8988T (cell line): ENCODE data around the gene TMEM135.
"Not testable (repeated sequence)": the region's sequence is repeated elsewhere in the genome, so short reads cannot be mapped to it uniquely, and the experiment has no call there.

Source experiments
- DNase-seq: peaks from one replicate; pipeline ENCODE4 v3.0.0; 2011

TMEM135 gene

GRCh38 chr11:87143641-87144040 is 105.9 kb downstream of the TMEM135 start:
- no peak for DNase-seq

DNA sequence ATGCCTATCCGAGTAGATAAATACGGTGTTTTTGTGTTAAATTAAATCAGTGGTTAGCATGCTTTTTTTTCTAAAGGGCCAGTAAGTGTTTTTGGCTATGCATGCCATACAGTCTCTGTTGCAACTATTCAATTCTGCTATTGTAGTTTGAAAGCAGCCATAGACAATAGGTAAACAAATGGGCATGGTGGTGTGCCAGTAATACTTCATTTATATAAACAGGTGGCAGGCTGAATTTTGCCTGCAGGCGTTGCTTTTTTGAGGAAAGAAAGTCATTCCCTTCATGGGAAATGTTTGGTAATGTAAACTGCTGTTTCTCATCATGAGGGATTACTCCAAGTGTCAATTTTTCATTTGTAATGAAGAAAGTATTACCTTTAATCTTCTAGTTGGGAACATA is 106.5 kb downstream of the TMEM135 start:
- no peak for DNase-seq

DNA sequence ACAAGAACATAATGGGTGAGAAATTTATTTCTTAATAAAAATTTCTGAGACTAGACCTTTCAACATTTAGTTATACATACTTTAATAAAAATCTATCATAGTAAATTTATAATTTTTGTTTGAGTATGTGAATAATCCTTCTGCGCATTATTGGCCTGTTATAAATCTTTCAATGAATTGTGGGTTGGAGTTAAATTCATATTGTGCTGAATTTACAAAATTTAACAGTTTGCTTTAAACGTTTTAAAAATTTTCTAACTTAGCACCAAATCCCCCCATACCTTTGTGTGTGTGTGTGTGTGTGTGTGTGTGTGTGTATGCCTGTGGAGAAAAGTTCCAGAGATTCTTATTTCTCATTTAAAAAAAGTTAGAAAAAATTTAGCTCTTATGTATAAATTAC is 111.0 kb downstream of the TMEM135 start:
- no peak for DNase-seq

GRCh38 chr11:87149782-87150181 is 112.0 kb downstream of the TMEM135 start:
- not testable (repeated sequence) for DNase-seq

GRCh38 chr11:87150936-87151335 is 113.2 kb downstream of the TMEM135 start:
- no peak for DNase-seq

GRCh38 chr11:87154246-87154645 is 116.5 kb downstream of the TMEM135 start:
- no peak for DNase-seq

GRCh38 chr11:87156970-87157369 is 119.2 kb downstream of the TMEM135 start:
- DNase-seq: no peak

GRCh38 chr11:87169076-87169475 is 131.3 kb downstream of the TMEM135 start:
- DNase-seq: not testable (repeated sequence)

DNA sequence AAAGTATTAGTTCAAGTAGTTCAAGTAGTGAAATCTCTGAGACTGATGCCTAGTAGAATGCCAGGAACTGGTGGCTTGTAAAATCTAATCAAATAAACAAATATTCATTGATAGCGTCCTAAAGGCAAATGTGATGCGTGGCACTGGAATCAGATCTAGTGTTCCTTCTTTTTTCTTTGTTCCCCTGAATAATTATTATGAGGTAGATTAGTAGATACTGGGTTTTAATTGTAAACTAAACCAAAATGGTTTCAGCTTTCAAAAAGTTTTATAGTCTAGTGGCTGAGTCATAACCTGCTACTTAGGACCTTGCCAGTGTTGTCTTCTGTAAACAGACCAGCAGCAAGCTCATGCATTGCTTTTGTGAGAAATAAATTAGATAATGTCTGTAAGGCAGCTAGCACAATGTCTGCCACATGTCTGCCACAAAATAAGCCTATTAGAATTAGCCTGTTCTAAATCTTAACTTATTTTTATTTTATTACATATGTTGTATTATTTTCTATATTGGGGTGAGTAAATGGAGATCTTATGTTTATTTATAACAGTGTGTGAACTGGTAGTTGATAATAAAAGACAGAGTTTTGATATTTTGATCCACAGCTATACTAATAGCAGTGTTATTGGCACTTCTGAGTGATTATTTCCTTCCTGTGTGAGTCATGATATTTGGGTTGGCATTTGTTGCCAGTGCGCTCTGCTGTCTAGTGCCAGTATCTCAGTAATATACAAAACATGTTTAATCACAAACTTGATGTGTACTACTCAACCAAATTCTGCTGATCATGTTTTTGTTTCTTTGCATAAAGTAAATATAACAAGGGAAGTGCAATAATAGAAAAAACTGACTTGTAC is 135.7 kb downstream of the TMEM135 start:
- DNase-seq: no peak

DNA sequence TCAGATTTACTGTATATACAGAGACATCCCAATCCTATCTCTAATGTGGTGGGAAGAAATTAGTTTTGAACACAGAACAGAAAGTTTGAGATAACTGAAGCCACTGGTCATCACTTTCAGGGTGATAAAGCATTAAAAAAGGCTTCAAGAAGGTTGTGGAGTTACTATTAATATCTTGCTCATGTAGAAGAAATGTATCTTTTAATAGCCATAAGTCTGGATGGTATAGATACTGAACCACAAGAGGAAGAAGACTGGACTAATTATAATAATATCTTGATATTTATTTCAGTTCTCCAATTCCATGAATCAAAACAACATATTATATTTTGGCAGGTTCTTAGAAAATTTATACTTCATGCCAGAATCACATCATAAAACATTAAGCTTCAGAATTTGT is 137.1 kb downstream of the TMEM135 start:
- DNase-seq: no peak

GRCh38 chr11:87176044-87176443 is 138.3 kb downstream of the TMEM135 start:
- no peak for DNase-seq

- no peak for DNase-seq
Observed at GRCh38 chr11:87179621-87180020, 141.9 kb downstream of the TMEM135 start.

DNA sequence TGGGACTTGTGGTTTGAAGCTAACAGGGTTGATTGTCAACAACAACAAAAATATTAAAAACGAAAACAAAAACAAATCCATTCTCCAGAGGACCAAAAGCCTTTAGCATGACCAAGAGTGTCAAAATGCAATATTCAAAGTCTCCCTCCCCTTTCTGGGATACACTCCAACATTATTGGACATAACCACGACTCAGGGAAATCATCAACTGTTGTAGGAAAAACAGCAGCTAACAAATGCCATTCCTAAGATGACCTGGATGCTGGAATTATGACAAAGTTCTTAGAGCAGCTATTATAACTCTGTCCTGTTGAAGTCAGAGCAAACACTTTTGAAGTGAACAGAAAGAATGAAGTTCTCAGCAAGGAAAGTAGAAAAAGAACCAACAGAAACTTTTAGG is 143.0 kb downstream of the TMEM135 start:
- DNase-seq: no peak

- DNase-seq: no peak
Observed at GRCh38 chr11:87181143-87181542, 143.4 kb downstream of the TMEM135 start.

- no peak for DNase-seq
Observed at GRCh38 chr11:87185228-87185627, 147.5 kb downstream of the TMEM135 start.

DNA sequence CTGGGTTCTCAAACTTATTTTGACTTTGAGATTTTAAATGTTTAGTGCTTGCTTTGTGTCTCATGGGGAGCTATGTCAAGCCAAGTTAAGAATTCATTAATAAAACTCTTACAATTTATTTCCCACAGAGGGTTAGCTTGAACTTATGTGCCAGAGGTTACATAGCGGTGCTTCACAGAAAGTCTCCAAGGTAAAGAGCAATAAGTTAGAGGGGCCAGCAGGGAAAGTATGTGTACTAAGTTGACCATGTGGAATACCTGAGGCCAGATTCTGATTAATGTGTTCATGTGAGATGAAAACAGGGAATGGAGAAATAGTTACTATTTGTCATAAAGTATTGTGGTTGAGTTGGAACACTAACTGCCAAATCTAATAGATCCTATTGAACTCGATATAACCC is 149.3 kb downstream of the TMEM135 start:
- DNase-seq: no peak

- no peak for DNase-seq
Observed at GRCh38 chr11:87187930-87188329, 150.2 kb downstream of the TMEM135 start.

DNA sequence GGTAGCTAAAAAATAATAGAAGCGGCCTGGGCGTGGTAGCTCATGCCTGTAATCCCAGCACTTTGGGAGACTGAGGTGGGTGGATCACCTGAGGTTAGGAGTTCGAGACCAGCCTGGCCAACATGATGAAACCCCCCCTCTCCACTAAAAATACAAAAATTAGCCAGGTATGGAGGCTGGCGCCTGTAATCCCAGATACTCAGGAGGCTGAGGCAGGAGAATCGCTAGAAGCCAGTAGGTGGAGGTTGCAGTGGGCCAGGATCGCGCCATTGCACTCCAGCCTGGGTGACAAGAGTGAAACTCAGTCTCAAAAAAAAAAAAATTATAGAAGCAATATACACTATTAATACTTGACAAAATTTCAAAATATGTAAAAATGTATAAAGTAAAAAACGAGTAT is 150.7 kb downstream of the TMEM135 start:
- not testable (repeated sequence) for DNase-seq

- not testable (repeated sequence) for DNase-seq
Observed at GRCh38 chr11:87188921-87189320, 151.2 kb downstream of the TMEM135 start.

GRCh38 chr11:87190071-87190470 is 152.3 kb downstream of the TMEM135 start:
- DNase-seq: no peak

GRCh38 chr11:87193756-87194470 is 156.2 kb downstream of the TMEM135 start:
- DNase-seq: no peak

DNA sequence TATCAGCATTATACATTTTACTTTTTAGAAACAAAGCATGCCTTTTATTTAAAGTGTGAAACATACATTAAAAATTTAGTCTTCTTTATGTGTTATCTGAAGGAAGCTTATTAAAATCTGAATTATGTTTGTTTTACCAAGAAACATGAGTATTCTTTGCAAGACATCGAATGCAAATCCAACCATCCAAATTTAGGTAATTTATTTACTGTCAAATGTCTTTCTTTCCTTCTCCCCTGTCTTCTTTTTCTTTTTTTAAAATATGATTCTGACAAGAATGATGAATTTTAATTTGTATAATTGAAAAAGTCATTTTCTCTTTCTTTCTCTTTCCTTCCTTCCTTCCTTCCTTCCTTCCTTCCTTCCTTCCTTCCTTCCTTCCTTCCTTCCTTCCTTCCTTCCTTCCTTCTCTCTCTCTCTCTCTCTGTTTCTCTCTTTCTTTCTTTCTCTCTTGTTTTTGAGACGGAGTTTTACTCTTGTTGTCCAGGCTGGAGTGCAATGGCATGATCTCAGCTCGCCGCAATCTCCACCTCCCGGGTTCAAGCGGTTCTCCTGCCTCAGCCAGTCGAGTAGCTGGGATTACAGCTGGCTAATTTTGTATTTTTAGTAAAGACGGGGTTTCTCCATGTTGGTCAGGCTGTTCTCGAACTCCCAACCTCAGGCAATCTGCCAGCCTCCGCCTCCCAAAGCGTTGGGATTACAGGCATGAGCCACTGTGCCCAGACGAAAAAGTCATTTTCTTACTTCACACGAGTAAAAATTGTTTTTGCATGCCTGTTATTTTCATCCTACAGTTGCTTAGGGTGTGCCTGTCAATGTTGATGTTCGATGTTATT is 157.5 kb downstream of the TMEM135 start:
- no peak for DNase-seq

DNA sequence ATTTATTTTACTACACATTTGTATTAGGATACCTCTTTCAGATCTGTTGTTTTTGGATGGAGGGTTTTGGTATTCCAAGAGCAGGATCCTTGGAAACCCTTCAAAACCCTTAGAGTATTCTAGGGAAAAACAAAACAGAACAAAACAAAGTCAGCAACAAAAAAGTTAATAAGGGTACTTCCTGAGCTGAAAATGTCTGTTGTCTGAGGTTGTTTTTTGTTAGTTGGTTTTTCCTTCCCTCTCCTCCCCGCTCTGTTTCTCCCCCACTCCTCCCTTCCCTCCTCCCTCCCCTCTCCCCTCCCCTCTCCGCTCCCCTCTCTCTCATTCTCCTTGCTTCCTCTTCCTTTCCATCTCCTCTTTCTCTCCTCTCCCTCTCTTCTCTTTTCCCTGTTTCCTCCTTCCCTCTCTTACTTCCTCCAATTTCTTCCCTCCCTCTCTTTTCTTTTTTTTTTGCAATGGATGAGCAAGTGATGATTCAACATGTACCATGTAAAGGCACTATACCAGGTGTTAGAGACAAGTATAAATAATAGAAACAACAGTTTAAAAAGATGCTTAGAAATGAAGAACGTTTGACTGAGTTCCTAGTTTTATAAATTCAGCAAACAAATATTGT is 160.6 kb downstream of the TMEM135 start:
- DNase-seq: no peak
